Measurements from ENCODE around the gene GOLPH3. TPM values are rescaled to one million over a fixed set of nuclear protein-coding genes. Genes with fewer than 3 reads are reported as not detected.
"Not testable (repeated sequence)": the region's sequence is repeated elsewhere in the genome, so short reads cannot be mapped to it uniquely, and the experiment has no call there.

The GOLPH3 gene
- total RNA-seq, 1 donor from 2014 or later: 99.0 TPM

DNA sequence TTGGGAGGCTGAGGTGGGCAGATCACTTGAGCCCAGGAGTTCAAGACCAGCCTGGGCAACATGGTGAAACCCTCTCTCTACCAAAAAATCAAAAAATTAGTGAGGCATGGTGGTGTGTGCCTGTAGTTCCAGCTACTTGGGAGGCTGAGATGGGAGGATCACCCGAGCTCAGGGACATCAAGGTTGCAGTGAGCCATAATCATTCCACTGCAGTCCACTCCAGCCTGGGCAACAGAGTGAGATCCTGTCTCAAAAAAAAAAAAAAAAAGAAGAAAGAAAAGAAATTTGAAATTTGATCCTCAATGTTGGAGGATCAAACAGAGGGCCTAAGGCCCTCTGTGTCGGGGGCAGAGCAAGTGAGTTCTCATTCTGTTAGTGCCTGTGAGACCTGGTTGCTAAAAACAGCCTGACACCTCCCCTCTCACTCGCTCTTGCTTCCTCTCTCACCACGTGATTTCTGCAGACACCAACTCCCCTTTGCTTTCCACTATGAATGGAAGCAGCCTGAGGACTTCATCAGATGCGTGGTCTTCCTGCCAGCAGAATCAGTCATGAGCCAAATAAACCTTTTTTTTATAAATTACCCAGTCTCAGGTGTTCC is 8.4 kb upstream of the GOLPH3 start:
- TF ChIP-seq, protein P1, sequence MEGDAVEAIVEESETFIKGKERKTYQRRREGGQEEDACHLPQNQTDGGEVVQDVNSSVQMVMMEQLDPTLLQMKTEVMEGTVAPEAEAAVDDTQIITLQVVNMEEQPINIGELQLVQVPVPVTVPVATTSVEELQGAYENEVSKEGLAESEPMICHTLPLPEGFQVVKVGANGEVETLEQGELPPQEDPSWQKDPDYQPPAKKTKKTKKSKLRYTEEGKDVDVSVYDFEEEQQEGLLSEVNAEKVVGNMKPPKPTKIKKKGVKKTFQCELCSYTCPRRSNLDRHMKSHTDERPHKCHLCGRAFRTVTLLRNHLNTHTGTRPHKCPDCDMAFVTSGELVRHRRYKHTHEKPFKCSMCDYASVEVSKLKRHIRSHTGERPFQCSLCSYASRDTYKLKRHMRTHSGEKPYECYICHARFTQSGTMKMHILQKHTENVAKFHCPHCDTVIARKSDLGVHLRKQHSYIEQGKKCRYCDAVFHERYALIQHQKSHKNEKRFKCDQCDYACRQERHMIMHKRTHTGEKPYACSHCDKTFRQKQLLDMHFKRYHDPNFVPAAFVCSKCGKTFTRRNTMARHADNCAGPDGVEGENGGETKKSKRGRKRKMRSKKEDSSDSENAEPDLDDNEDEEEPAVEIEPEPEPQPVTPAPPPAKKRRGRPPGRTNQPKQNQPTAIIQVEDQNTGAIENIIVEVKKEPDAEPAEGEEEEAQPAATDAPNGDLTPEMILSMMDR (IDR thresholded peaks at IDR 0.05): no peak
- no peaks in the 10 kb centered on the region for H3K4me1 ChIP-seq
- ATAC-seq: no peak
- no peaks in the 10 kb centered on the region for H3K36me3 ChIP-seq
- intact Hi-C loops (cut with DNase I): no loop called here
- DNase-seq: no peak
- no peak overlapping the region for H3K27ac ChIP-seq
- no peak overlapping the region for H3K4me3 ChIP-seq
- peaks cover 4% of the 10 kb centered on the region for H3K9me3 ChIP-seq
- no peaks in the 10 kb centered on the region for H3K27me3 ChIP-seq (ENCODE audit: low read depth)

DNA sequence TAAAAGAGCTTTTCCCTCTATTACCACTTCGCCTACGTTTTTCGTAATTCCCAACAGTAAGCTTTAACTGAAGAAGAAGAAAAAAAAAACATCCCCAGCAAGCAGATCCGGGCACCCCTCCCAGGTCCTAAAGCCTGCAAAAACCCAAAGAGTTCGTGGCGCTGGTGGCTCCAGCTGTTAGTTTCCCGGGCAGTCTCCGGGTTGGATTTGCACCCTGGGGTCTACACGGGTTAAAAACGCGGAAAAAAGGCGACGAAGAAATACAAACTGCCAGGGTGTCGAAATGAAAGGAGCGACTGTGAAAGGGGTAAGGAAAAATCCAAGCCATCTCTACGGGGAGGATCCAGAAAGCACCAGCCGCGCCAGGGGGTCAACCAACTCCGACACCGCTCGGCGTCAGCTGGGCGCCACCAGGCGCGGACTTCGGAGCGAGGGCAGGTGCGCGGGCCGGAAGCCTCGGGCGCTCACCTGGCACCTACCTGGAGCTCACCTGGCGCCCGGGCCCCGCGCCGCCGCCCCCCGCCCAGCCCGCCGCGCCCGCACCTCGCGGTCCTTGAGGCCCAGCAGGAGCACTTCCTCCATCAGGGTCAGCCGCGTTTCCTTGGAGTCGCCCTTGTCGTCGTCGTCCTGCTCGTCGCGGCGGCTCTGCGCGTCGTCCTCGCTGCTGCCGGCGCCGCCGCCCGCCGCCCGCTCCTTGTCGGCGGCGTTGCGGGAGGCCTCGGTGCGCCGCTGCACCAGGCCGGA is 680 bp downstream of the GOLPH3 start:
- intact Hi-C loops (cut with DNase I): no loop called here
- peak overlapping the region; percentile 100 for H3K27ac ChIP-seq
- H3K27me3 ChIP-seq (ENCODE audit: low read depth): no peaks in the 10 kb centered on the region
- peaks cover 30% of the 10 kb centered on the region for H3K36me3 ChIP-seq
- DNase-seq: peak; percentile 77
- peak; percentile 58 to 61 for ATAC-seq
- H3K4me3 ChIP-seq: peak overlapping the region; percentile 81
- peaks cover 39% of the 10 kb centered on the region for H3K4me1 ChIP-seq
- TF ChIP-seq, protein P1 (IDR thresholded peaks at IDR 0.05): no peak
- no peaks in the 10 kb centered on the region for H3K9me3 ChIP-seq

DNA sequence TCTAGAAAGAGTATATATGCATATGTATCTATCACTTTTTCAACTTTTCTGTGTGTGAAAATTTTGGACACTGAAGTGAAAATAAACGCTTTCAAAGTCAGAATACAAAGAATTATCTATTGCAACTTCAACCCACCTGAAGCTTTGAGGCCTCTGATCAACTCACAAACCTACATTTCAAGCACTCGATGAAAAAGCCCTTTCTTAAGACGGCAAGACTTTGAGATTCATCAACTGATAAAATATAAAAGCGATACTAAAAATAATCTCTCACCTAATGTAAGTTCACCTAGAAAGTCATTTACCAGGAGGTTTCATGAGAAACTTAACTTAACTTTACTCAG is 1.2 kb downstream of the GOLPH3 start:
- H3K27me3 ChIP-seq (ENCODE audit: low read depth): no peaks in the 10 kb centered on the region
- no peak for DNase-seq
- ATAC-seq: no peak
- H3K9me3 ChIP-seq: no peaks in the 10 kb centered on the region
- TF ChIP-seq, protein P1 (IDR thresholded peaks at IDR 0.05): no peak
- intact Hi-C loops (cut with DNase I): no loop called here
- H3K36me3 ChIP-seq: peaks cover 35% of the 10 kb centered on the region
- peaks cover 45% of the 10 kb centered on the region for H3K4me1 ChIP-seq
- H3K27ac ChIP-seq: peak overlapping the region; percentile 100
- H3K4me3 ChIP-seq: peak overlapping the region; percentile 81

DNA sequence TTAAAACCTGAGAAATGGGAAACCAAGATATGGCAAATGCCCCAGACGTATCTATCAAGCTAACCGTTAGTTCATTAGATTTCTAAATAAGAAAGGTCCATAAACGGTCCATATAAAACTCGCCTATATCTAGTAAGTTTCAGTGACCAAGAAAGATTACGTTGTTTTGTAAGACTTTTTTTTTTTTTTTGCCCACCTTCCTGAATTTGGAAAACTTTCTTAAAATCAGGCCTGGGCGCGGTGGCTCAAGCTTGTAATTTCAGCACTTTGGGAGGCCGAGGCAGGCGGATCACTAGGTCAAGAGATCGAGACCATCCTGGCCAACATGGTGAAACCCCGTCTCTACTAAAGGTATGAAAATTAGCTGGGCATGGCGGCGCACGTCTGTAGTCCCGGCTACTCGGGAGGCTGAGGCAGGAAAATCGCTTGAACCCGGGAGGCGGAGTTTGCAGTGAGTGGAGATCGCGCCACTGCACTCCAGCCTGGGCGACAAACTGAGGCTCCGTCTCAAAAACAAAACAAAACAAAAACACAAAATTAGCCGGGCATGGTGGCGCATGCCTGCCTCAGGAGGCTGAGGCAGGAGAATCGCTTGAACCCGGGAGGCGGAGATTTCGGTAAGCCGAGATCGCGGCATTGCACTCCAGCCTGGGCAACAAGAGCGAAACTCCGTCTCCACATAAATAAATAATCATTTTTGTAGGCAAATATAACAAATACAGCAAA is 1.8 kb downstream of the GOLPH3 start:
- H3K9me3 ChIP-seq; intact Hi-C loops (cut with DNase I); DNase-seq; ATAC-seq; H3K27me3 ChIP-seq (ENCODE audit: low read depth): not testable (repeated sequence)
- peaks cover 49% of the 10 kb centered on the region for H3K4me1 ChIP-seq
- peak overlapping the region; percentile 81 for H3K4me3 ChIP-seq
- peak overlapping the region; percentile 100 for H3K27ac ChIP-seq
- peaks cover 40% of the 10 kb centered on the region for H3K36me3 ChIP-seq

DNA sequence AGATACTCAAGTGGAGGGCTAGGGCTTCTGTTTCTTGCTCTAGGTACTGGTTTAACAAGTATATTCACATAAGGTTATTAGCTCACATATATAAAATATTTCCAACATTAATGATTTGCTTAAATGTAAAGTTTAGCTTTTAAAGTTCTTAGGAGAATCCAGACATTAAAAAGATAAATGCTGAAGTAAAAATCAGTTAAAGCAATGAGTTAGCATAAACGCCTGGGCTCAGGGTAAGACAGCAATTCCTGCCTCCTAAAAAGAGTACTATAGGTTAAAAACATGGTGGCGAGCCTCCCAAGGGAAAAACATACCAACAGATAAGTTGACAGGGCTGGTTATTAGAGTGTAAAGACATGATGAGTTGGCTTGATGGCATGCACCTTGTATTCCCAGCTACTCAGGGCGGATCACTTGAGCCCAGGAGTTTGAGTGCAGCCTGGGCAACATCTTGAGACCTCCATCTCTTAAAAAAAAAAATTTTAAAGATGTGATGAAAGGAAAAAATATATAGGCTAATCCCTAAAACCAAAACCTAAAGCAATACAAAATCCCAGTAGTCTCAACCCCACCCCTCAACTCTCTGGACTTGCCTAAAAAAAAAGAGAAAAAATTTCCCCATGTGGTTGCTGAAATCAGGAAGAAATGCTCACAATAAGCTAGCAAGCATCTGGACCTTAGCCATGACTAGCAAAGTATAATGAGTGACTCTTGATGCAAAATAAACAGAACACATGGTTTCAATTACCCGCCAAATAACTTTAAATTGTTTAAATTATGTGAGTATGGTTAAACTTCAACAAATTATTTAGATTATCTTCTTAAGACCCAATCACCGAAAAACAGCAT is 3.6 kb downstream of the GOLPH3 start:
- Histone ChIP-seq H3K4me1 (peaks cover 61% of the 10 kb centered on the region), H3K36me3 (peaks cover 59% of the 10 kb centered on the region), H3K4me3 (peak overlapping the region; percentile 81), H3K9me3 (no peaks in the 10 kb centered on the region), H3K27me3 (ENCODE audit: low read depth) (no peaks in the 10 kb centered on the region), H3K27ac (no peak overlapping the region)
- DNase-seq: no peak
- ATAC-seq: no peak
- intact Hi-C loops (cut with DNase I): no loop called here
- TF ChIP-seq, protein P1 (IDR thresholded peaks at IDR 0.05): no peak
